HEK293 (cell line): ENCODE results near the gene PPP4R2.

Experiments
- KLF10 ChIP-seq: fragments of 450-650 bp; IDR thresholded peaks from 2 replicates; pipeline ENCODE4 v1.5.1; 2018; ENCODE audit warnings: missing biosample characterization, mild to moderate bottlenecking, missing genetic modification characterization
- TF ChIP-seq, protein P1 (sequence below): fragments of 450-650 bp; formaldehyde crosslinking; IDR thresholded peaks from 2 replicates; pipeline ENCODE4 v1.5.1; 2016; ENCODE audit warnings: missing biosample characterization, missing genetic modification characterization

DNA sequence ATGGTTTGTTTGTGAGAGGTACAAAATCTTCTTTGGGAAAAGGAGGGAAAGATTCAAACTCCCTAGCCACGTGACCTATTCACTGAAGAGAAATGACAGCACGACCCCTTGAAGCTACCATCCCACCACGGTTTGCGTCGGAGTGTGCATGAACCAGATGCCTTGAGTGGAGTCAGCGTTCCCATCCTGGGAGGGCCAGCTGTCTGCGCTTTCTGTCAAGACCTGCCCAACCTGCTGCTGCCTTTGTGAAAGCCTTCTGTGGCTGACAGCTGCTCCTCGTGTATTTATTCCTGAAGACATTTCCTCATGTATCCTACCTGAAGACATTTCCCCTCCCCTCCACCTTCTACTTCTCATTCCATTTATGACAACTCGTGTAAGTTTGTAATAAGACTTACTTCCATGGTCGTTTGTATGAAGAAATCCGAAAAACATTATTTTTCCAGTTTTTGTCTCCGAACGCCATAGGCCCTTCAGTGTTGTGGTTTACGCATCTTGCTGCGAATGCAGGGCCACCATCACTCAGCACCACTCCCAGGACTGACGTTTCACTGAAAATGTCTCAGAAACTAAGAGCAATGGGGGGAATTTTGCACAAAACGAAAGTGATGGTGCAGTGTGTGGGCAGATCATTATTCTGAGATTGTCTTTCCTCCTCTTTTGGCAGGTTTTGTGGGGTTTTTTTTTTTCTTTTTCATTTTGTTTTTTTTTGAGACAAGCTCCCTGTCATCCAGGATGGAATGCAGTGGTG lies 83.8 kb downstream of the PPP4R2 start:
- TF ChIP-seq, protein P1, sequence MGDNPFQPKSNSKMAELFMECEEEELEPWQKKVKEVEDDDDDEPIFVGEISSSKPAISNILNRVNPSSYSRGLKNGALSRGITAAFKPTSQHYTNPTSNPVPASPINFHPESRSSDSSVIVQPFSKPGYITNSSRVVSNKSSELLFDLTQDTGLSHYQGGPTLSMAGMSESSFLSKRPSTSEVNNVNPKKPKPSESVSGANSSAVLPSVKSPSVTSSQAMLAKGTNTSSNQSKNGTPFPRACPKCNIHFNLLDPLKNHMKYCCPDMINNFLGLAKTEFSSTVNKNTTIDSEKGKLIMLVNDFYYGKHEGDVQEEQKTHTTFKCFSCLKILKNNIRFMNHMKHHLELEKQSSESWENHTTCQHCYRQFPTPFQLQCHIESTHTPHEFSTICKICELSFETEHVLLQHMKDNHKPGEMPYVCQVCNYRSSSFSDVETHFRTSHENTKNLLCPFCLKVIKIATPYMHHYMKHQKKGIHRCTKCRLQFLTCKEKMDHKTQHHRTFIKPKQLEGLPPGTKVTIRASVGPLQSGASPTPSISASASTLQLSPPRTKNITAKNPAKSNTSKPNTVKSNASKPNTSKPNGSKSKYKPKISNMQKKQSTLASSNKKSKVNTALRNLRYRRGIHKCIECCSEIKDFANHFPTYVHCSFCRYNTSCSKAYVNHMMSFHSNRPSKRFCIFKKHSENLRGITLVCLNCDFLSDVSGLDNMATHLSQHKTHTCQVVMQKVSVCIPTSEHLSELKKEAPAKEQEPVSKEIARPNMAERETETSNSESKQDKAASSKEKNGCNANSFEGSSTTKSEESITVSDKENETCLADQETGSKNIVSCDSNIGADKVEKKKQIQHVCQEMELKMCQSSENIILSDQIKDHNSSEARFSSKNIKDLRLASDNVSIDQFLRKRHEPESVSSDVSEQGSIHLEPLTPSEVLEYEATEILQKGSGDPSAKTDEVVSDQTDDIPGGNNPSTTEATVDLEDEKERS (tag by site-specific recombination), result no peak
- TF ChIP-seq KLF10 (tag by site-specific recombination), result no peak
